RWPE1 (cell line): ENCODE results near the gene CD27.
A peak's percentile ranks its signal among the peaks of the same experiment; 100 is the strongest.

Experiments used
- CTCF ChIA-PET: fragments of 350-600 bp; sonication (Branson Sonifier 250); formaldehyde crosslinking; extraction: SDS; loops from one replicate; lab custom pipeline; 2021; lab: Yijun Ruan, JAX
- POLR2A ChIA-PET: fragments of 400-600 bp; formaldehyde crosslinking; extraction: SDS; loops from one replicate; lab custom pipeline; 2020; ENCODE audit warnings: antibody characterized with exemption; ENCODE audit not compliant: low non-redundant PET; lab: Yijun Ruan, JAX
- DNase-seq: peaks from one replicate; pipeline ENCODE4 v3.0.0; 2012; ENCODE audit warnings: low spot score
- H3K27ac ChIP-seq: fragments of 450-650 bp; 2 replicates; pipeline ENCODE4 v1.5.1; 2017
- TF ChIP-seq, protein P1 (sequence below): fragments of 450-650 bp; conservative IDR thresholded peaks from 2 replicates; pipeline ENCODE4 v1.5.1; 2017; ENCODE audit warnings: low read depth, mild to moderate bottlenecking

The CD27 gene

DNA sequence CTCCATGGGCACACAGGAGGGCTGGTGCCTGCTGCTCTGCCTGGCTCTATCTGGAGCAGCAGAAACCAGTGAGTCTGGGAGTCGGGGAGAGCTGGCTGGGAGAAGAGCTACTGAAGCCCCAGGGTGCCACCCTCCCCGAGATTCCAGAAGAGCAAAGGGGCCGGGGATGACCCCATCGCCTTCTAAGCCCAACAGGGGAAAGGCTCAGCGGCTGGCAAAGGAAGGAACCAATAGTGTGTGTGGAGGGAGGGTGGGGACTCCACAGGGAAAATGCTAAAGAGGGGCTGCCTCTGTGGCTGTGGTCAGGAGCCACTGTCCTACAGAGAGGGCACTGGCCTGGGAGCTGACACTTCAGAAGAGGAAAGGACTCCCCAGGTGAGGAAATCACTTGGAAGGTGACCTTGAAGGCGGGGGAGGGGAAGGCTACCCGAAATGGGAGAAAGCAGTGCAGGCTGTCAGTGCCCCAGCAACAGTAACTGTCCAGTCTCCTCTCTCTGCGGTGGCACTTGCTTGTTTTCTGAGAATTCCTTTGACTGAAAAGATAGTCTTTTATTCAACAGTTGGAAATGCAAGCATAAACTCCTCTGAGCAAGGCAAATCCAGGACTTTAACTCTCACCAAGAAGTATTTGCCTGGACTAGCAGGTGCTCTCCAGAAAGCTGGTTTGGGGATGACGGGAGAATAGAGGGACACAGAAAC, 7.6 kb downstream of the CD27 start:
- CTCF ChIA-PET: interaction anchor here (0.6 to 1.2 kb wide), 3 partner anchors 16 to 85 kb away, joined by 3 to 4 read pairs (median 3); no protein-coding TSS in a partner anchor
- no peak for DNase-seq
- TF ChIP-seq, protein P1, sequence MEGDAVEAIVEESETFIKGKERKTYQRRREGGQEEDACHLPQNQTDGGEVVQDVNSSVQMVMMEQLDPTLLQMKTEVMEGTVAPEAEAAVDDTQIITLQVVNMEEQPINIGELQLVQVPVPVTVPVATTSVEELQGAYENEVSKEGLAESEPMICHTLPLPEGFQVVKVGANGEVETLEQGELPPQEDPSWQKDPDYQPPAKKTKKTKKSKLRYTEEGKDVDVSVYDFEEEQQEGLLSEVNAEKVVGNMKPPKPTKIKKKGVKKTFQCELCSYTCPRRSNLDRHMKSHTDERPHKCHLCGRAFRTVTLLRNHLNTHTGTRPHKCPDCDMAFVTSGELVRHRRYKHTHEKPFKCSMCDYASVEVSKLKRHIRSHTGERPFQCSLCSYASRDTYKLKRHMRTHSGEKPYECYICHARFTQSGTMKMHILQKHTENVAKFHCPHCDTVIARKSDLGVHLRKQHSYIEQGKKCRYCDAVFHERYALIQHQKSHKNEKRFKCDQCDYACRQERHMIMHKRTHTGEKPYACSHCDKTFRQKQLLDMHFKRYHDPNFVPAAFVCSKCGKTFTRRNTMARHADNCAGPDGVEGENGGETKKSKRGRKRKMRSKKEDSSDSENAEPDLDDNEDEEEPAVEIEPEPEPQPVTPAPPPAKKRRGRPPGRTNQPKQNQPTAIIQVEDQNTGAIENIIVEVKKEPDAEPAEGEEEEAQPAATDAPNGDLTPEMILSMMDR: no peak
- POLR2A ChIA-PET: interaction anchor here (0.6 kb wide), 1 partner anchor 248 kb away, joined by 6 read pairs; no protein-coding TSS in a partner anchor
- H3K27ac ChIP-seq: peak overlapping the region; percentile 90

DNA sequence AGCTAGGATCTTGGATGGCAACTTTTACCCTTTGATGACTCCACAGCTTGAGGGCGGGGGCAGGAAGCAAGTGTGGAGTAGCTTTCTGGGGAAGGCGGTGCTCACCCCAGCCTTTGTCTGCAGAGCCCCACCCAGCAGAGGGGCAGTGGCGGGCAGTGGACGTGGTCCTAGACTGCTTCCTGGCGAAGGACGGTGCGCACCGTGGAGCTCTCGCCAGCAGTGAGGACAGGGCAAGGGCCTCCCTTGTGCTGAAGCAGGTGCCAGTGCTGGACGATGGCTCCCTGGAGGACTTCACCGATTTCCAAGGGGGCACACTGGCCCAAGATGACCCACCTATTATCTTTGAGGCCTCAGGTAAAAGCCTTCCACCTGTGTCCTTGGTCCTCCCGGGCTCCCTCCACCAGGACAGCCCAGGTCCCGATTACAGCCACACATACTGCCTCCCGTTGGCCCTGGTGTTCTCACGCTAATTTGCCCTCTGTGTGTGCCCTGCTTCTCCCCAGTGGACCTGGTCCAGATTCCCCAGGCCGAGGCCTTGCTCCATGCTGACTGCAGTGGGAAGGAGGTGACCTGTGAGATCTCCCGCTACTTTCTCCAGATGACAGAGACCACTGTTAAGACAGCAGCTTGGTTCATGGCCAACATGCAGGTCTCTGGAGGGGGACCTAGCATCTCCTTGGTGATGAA, 8.3 kb downstream of the CD27 start:
- peak overlapping the region; percentile 90 for H3K27ac ChIP-seq
- CTCF ChIA-PET: interaction anchor here (0.6 to 1.3 kb wide), 3 partner anchors 13 to 29 kb away, joined by 3 read pairs; no protein-coding TSS in a partner anchor
- TF ChIP-seq, protein P1: no peak

DNA sequence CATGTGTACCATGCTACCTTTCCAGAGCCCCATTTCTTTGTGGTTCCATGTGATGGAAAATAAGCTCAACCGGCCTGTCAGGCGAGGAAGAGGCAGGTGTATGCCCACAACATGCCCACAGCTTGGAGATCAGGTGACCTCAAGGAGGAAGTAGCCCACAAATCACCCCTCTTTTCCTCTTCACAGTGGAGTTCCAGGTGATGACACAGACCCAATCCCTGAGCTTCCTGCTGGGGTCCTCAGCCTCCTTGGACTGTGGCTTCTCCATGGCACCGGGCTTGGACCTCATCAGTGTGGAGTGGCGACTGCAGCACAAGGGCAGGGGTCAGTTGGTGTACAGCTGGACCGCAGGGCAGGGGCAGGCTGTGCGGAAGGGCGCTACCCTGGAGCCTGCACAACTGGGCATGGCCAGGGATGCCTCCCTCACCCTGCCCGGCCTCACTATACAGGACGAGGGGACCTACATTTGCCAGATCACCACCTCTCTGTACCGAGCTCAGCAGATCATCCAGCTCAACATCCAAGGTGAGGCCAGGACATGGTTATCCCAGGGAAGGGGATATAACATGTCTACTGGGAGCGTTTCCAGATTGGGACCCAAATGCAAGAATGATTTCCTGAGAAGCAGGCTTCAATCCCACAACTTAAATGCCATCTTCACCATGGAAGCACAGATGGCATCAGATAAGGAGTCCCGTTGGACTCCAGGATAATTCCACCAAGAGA, 12.6 kb downstream of the CD27 start:
- H3K27ac ChIP-seq: no peak overlapping the region
- POLR2A ChIA-PET: interaction anchor here (0.7 kb wide), 1 partner anchor 1479 kb away, joined by 3 read pairs; no protein-coding TSS in a partner anchor
- DNase-seq: no peak
- TF ChIP-seq, protein P1: no peak
- CTCF ChIA-PET: no interaction called here

More for the DNA sequence above, 8.3 kb downstream of the CD27 start:
- POLR2A ChIA-PET: no interaction called here
- DNase-seq: no peak

DNA sequence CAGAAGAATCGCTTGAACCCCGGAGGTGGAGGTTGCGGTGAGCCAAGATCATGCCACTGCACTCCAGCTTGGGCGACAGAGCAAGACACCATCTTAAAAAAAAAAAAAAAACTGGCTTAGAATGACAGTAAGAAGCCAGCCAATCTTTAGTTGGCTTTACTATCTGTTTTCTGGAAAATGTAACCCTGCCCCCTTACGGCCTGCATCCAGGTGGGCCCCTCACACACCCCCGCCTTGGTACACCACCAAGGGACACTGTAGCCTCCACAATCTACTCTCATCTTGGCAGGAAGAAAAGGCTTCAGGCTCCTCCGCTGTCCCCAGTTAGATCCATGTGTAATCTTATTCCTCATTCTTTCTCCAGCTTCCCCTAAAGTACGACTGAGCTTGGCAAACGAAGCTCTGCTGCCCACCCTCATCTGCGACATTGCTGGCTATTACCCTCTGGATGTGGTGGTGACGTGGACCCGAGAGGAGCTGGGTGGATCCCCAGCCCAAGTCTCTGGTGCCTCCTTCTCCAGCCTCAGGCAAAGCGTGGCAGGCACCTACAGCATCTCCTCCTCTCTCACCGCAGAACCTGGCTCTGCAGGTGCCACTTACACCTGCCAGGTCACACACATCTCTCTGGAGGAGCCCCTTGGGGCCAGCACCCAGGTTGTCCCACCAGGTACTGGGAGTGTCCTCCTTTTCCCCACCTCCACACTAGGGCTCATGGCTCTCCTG, 13.7 kb downstream of the CD27 start:
- POLR2A ChIA-PET: no interaction called here
- no peak overlapping the region for H3K27ac ChIP-seq
- TF ChIP-seq, protein P1: no peak
- CTCF ChIA-PET: interaction anchor here (1.6 kb wide), 1 partner anchor 35 kb away, joined by 7 read pairs; no protein-coding TSS in a partner anchor
- no peak for DNase-seq

DNA sequence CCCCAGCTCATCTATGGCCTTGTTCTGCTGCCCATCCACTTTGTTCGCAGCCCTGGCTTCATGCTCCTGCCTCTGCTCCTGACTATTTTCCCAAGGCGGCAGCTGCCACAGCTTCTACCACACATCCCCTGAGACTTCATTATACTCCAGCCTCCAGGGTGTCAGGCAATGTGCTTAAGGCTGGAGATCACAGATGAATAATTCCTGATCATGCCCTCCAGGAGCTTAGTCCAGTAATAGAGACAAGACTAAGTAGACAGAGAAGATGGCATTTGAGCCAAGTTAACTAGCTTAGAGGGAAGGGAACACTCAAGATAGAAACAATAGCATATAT, 14.2 kb downstream of the CD27 start:
- TF ChIP-seq, protein P1: no peak
- no peak for DNase-seq
- no peak overlapping the region for H3K27ac ChIP-seq
- CTCF ChIA-PET: interaction anchor here (1.6 kb wide), 1 partner anchor 35 kb away, joined by 7 read pairs; no protein-coding TSS in a partner anchor
- POLR2A ChIA-PET: no interaction called here
